Nephron progenitor cell (in vitro differentiated cells): ENCODE measurements around the gene GABBR1.

Source experiments
- DNase-seq: peaks from one replicate; pipeline ENCODE4 v3.0.0; 2021
- H3K27ac Mint-ChIP-seq: 2 replicates; pipeline ENCODE4 v1.8.0; 2021; ENCODE audit warnings: mild to moderate bottlenecking, moderate library complexity, mixed read lengths
- H3K27me3 Mint-ChIP-seq: 2 replicates; pipeline ENCODE4 v1.8.0; 2021; ENCODE audit warnings: mild to moderate bottlenecking, low read depth, mixed read lengths; ENCODE audit not compliant: poor library complexity
- H3K36me3 Mint-ChIP-seq: 2 replicates; pipeline ENCODE4 v1.8.0; 2021; ENCODE audit warnings: low read depth, mixed read lengths
- H3K4me1 Mint-ChIP-seq: 2 replicates; pipeline ENCODE4 v1.8.0; 2021; ENCODE audit warnings: mixed read lengths
- H3K4me3 Mint-ChIP-seq: 2 replicates; pipeline ENCODE4 v1.8.0; 2021; ENCODE audit warnings: mild to moderate bottlenecking, moderate library complexity, mixed read lengths
- H3K9me3 Mint-ChIP-seq: 2 replicates; pipeline ENCODE4 v1.8.0; 2021; ENCODE audit warnings: mild to moderate bottlenecking, moderate library complexity, mixed read lengths
- TF ChIP-seq, protein P1 (sequence below): fragments of 200-600 bp; sonication (generic); IDR thresholded peaks from 2 replicates; pipeline ENCODE4 v1.5.0; 2021; ENCODE audit warnings: antibody characterized with exemption

GABBR1 gene

GRCh38 chr6:29603930-29604329 lies 29.1 kb downstream of the GABBR1 start:
- Mint-ChIP-seq H3K36me3 (peaks cover 63% of the 10 kb centered on the region), H3K27ac (peak overlapping the region; percentile 54), H3K4me1 (peaks cover 11% of the 10 kb centered on the region), H3K4me3 (no peak overlapping the region), H3K9me3 (no peaks in the 10 kb centered on the region), H3K27me3 (no peaks in the 10 kb centered on the region)
- no peak for DNase-seq
- TF ChIP-seq, protein P1, sequence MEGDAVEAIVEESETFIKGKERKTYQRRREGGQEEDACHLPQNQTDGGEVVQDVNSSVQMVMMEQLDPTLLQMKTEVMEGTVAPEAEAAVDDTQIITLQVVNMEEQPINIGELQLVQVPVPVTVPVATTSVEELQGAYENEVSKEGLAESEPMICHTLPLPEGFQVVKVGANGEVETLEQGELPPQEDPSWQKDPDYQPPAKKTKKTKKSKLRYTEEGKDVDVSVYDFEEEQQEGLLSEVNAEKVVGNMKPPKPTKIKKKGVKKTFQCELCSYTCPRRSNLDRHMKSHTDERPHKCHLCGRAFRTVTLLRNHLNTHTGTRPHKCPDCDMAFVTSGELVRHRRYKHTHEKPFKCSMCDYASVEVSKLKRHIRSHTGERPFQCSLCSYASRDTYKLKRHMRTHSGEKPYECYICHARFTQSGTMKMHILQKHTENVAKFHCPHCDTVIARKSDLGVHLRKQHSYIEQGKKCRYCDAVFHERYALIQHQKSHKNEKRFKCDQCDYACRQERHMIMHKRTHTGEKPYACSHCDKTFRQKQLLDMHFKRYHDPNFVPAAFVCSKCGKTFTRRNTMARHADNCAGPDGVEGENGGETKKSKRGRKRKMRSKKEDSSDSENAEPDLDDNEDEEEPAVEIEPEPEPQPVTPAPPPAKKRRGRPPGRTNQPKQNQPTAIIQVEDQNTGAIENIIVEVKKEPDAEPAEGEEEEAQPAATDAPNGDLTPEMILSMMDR: no peak

GRCh38 chr6:29603456-29603855 lies 29.5 kb downstream of the GABBR1 start:
- H3K36me3 Mint-ChIP-seq: peaks cover 58% of the 10 kb centered on the region
- DNase-seq: no peak
- H3K4me3 Mint-ChIP-seq: no peak overlapping the region
- no peak overlapping the region for H3K27ac Mint-ChIP-seq
- TF ChIP-seq, protein P1: no peak
- H3K9me3 Mint-ChIP-seq: no peaks in the 10 kb centered on the region
- H3K4me1 Mint-ChIP-seq: peaks cover 16% of the 10 kb centered on the region
- H3K27me3 Mint-ChIP-seq: no peaks in the 10 kb centered on the region

DNA sequence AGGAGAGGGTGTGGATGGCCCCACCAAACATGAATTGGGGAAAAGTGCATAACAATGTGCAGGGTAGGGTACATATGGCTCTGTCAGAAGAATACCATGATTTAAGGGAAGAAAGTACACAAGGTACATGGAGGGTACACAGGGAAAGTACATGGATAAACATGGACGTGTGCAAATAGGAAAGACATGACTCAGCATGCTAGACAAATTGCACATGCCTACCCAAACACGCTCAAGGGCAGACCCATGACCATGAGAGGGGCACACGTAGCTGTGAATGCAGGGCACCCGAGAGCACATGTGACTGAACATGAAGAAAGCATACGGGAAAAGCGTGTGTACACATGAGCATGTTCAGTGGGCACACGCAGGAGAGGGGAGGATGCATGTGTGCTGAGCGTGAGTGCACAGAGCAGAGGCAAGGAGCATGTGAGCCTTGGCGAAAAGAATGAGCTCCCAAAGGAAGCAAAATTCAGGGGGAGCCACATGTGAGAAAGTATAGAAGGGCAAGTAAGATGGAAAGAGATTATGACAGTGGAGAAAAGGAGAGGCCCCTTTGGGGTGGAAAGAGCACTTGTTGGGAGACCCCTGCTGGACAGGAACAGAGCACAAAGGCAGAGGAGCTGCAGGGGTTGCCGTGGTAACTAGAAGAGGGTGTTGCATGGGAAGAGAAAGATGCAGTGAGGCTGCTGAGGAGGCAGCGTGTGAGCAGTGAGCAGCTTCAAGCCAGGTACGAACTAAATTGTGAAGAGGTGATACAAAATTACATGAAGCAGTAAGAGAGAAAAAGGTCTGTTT lies 30.2 kb downstream of the GABBR1 start:
- peak; percentile 44 for DNase-seq

GRCh38 chr6:29598172-29598747 lies 34.7 kb downstream of the GABBR1 start:
- Mint-ChIP-seq H3K9me3 (no peaks in the 10 kb centered on the region), H3K27ac (peak overlapping the region; percentile 87), H3K27me3 (no peaks in the 10 kb centered on the region), H3K4me1 (peaks cover 23% of the 10 kb centered on the region), H3K36me3 (peaks cover 19% of the 10 kb centered on the region), H3K4me3 (no peak overlapping the region)
- TF ChIP-seq, protein P1: no peak
- no peak for DNase-seq

More for the DNA sequence above, 30.2 kb downstream of the GABBR1 start:
- Mint-ChIP-seq H3K27me3 (no peaks in the 10 kb centered on the region), H3K4me1 (peaks cover 18% of the 10 kb centered on the region), H3K27ac (peak overlapping the region; percentile 10), H3K9me3 (no peaks in the 10 kb centered on the region), H3K4me3 (no peak overlapping the region), H3K36me3 (peaks cover 51% of the 10 kb centered on the region)
- TF ChIP-seq, protein P1: peak; percentile 46

DNA sequence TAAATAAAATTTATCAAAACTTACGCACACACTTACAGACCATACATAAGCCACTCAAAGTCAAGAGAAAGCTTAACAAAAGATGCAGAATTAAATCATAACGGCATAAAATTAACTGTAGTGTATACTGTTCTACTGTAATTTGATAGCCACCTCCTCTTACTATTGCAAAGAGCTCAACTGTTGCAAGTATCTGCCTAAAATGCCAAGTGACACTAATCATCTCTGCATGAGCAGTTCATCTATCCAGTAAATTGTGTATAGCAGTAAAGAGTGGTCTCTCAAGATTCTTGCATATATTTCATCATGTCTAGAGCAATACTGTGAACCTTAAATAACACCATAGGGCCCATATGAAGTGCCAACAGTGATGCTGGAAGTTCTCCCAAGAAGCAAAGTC lies 35.8 kb downstream of the GABBR1 start:
- no peak for DNase-seq
- H3K9me3 Mint-ChIP-seq: no peaks in the 10 kb centered on the region
- TF ChIP-seq, protein P1: no peak
- H3K36me3 Mint-ChIP-seq: peaks cover 10% of the 10 kb centered on the region
- peaks cover 16% of the 10 kb centered on the region for H3K4me1 Mint-ChIP-seq
- H3K27me3 Mint-ChIP-seq: no peaks in the 10 kb centered on the region
- H3K27ac Mint-ChIP-seq: no peak overlapping the region
- H3K4me3 Mint-ChIP-seq: no peak overlapping the region
